Fibroblast of the aortic adventitia (primary cell): Measurements from ENCODE around the gene MYL10. TPM values are rescaled to one million over a fixed set of nuclear protein-coding genes. Genes with fewer than 3 reads are reported as not detected.

Experiments used
- DNase-seq: peaks from one replicate; pipeline ENCODE4 v3.0.0-alpha.2; 2010; ENCODE audit warnings: low read depth
- H3K4me3 ChIP-seq: 2 replicates; pipeline ENCODE4 v1.5.1; 2011; ENCODE audit warnings: low read depth, mild to moderate bottlenecking, control low read depth, low read length, moderate library complexity
- total RNA-seq: library from RNA; depleted of rRNA; stranded (reverse); fragments of >200 nt; gene quantifications from 2 replicates; pipeline ENCODE4 v1.2.3, GENCODE V29; 2012; ENCODE audit warnings: low replicate concordance
- TF ChIP-seq, protein P1 (sequence below): IDR thresholded peaks from 2 replicates; pipeline ENCODE4 v1.5.1; 2011; ENCODE audit warnings: mild to moderate bottlenecking, low read length, control low read depth, inconsistent platforms; ENCODE audit not compliant: insufficient read depth

MYL10 gene
- total RNA-seq, 1 donor, result not detected

DNA sequence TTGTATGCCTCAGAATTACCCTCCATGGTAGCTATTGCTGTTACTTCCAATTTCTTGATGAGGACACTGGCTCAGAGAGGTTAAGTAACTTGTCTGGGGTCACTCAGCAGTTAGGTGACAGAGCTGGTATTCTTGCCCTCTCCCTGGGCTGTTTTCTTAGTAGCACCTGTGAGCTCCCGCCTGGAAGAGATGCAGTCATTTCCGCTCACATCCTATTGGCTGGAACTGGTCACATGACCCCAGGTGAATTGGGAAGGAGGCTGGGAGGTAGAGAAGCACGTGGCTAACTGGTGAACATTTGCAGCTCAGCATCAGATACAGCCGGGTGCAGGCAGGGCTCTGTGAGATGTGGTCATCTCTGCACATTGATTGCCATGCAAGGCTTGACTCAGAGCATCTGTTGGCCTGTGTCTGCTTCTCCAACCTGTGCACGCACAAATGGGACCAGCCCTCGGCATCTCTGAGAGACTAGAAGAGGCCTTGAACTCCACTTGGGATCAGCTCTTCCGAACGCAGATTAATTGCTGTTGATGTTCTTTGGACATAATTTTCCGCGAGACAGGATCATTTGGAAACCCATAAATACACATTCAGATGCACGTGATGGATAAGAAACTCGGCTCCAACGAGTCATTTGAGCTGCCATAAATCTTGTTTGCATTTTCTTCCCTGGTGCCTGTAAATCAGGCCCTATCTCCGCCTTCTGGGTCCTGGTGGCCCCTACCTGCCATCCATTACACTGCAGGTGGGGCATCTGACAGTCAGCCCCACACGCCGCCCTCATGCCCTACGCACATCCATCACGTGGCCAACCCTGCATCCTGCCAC lies 42.8 kb downstream of the MYL10 start:
- TF ChIP-seq, protein P1, sequence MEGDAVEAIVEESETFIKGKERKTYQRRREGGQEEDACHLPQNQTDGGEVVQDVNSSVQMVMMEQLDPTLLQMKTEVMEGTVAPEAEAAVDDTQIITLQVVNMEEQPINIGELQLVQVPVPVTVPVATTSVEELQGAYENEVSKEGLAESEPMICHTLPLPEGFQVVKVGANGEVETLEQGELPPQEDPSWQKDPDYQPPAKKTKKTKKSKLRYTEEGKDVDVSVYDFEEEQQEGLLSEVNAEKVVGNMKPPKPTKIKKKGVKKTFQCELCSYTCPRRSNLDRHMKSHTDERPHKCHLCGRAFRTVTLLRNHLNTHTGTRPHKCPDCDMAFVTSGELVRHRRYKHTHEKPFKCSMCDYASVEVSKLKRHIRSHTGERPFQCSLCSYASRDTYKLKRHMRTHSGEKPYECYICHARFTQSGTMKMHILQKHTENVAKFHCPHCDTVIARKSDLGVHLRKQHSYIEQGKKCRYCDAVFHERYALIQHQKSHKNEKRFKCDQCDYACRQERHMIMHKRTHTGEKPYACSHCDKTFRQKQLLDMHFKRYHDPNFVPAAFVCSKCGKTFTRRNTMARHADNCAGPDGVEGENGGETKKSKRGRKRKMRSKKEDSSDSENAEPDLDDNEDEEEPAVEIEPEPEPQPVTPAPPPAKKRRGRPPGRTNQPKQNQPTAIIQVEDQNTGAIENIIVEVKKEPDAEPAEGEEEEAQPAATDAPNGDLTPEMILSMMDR, result no peak
- no peak for DNase-seq
- H3K4me3 ChIP-seq, result no peak overlapping the region

- DNase-seq, result no peak
- TF ChIP-seq, protein P1, result no peak
- H3K4me3 ChIP-seq, result no peak overlapping the region
These were observed 46.1 kb downstream of the MYL10 start for GRCh38 chr7:101582971-101583370.

DNA sequence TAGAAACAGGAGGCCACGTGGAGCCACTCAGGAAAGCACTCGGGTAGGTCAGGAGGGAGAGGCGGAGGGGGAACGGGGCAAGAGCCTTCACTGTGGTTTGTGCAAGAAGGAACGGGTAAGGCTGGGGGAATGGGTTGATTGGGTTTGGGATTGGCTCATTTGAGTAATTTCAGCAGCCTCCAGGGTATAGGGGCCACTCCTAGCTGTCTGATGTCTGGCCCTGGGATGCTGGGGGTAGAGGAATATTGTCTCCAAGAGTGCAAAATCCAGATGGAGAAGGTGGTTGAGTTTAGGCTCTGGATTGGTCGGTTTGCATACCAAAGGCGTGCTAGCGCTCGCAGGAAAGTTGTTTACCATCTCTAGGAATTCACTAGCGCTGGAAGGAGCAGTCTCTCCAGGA lies 47.2 kb downstream of the MYL10 start:
- no peak overlapping the region for H3K4me3 ChIP-seq
- TF ChIP-seq, protein P1, result no peak
- no peak for DNase-seq

DNA sequence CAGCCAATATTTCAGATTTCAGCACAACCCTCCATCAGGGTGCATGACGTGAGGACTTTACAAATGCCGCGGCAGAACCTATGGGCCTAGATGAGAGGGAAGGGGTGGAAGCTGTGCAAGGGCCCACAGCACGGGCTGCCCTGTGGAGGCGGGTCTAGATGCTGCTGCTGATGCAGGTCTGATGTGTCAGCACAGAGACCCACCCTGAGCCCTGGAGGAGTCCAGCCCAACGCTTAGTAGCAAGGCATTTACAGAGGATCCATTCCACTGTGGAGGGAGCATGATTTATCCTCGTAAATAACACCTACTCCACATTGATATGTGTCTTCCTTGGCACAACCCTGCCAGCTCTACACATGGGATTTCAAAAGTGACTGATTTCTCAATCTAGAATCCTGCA lies 48.5 kb downstream of the MYL10 start:
- TF ChIP-seq, protein P1, result no peak
- DNase-seq, result no peak
- H3K4me3 ChIP-seq, result no peak overlapping the region

DNA sequence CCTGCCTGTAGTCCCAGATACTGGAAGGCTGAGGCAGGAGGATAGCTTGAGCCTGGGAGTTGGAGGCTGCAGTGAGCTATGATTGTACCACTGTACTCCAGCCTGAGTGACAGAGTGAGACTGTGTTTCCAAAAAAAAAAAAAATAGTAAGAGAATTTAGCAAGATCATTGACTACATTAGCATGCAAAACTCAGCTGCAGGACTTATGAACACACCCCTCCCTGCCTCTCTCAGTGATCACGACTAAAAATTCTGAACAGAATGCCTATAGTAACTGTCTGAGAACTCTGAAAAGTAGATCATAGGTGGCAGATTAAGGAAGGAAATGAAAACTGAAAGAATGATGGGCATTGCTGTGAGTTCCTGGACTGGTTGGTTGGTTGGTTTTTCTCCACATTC lies 50.5 kb downstream of the MYL10 start:
- no peak for DNase-seq
- TF ChIP-seq, protein P1, result no peak
- no peak overlapping the region for H3K4me3 ChIP-seq

DNA sequence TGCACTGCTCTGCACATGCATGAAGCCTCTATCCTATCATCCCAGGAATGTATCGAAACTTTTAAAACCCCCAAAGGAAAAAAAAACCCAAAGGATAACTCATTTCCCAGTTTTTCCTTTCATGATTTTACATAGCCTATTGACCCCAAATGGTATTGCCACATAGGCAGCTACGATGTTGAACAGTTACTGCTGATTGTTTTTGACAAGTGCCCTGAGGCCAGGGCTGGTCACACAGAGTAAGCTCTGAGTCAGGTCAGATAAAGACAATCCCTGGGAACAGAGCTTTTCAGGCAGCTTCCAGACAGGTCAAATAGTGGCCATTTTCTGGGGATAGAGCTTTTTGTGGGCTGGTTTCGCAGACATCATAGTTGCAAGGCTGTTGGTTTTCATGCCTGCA lies 52.1 kb downstream of the MYL10 start:
- no peak overlapping the region for H3K4me3 ChIP-seq
- peak; percentile 11 for DNase-seq
- TF ChIP-seq, protein P1, result no peak
